Uterus (tissue), 2 donors: ENCODE measurements around the gene OBP2B.

ENCODE experiments used
- CTCF ChIP-seq, 4 experiments: fragments of 200-600 bp in 2 of 4; fragments of 450-650 bp in 2 of 4; sonication (generic) in 2 of 4; IDR thresholded peaks; one replicate each; pipeline ENCODE4 v1.5.1; 2016 to 2019; ENCODE audit warnings: antibody characterized with exemption in 4 of 4, mild to moderate bottlenecking in 2 of 4, moderate library complexity in 1 of 4
- POLR2A ChIP-seq, 2 donors: fragments of 450-650 bp; IDR thresholded peaks; one replicate each; pipeline ENCODE4 v1.6.1; 2016; ENCODE audit warnings: antibody characterized with exemption in 2 of 2, mild to moderate bottlenecking in 1 of 2, moderate library complexity in 1 of 2

- TF ChIP-seq POLR2A (IDR thresholded peaks at IDR 0.05) (no peak), CTCF (IDR thresholded peaks at IDR 0.05) (no peak)
Observed at GRCh38 chr9:133166392-133166791, 42.7 kb downstream of the OBP2B start.
